ENCODE data around the gene ZBTB16. TPM values are rescaled to one million over a fixed set of nuclear protein-coding genes. Genes with fewer than 3 reads are reported as not detected.
"Not testable (repeated sequence)": the region's sequence is repeated elsewhere in the genome, so short reads cannot be mapped to it uniquely, and the experiment has no call there.

The ZBTB16 gene
- total RNA-seq, 1 donor from 2014 or later, result 11.9 TPM

DNA sequence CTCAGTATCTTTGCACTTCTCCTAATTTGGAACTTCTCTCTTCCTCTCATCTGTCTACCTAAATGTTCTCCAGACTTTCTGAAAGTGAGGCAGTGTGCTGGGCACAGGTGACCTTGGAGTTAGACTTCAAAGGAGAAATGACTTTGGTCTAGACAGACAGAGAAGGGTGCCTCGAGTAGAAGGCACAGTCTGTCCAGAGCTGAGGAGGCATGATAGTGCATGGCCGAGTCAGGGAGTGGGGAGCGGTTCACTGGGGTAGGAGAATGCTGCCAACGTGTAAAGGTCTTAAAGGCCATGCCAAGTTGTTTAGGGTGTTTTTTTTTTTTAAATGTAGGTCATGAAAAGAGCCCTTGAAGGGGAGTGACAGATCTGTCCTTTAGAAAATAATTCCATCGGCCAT, 17.3 kb upstream of the ZBTB16 start:
- Mint-ChIP-seq H3K27ac (no peak overlapping the region), H3K9me3 (no peaks in the 10 kb centered on the region), H3K27me3 (peaks cover 50% of the 10 kb centered on the region), H3K4me1 (ENCODE audit: unreplicated experiment) (peaks cover 19% of the 10 kb centered on the region), H3K36me3 (no peaks in the 10 kb centered on the region), H3K4me3 (no peak overlapping the region)
- DNase-seq (ENCODE audit: extremely low spot score, unreplicated experiment), result no peak
- TF ChIP-seq, protein P1, sequence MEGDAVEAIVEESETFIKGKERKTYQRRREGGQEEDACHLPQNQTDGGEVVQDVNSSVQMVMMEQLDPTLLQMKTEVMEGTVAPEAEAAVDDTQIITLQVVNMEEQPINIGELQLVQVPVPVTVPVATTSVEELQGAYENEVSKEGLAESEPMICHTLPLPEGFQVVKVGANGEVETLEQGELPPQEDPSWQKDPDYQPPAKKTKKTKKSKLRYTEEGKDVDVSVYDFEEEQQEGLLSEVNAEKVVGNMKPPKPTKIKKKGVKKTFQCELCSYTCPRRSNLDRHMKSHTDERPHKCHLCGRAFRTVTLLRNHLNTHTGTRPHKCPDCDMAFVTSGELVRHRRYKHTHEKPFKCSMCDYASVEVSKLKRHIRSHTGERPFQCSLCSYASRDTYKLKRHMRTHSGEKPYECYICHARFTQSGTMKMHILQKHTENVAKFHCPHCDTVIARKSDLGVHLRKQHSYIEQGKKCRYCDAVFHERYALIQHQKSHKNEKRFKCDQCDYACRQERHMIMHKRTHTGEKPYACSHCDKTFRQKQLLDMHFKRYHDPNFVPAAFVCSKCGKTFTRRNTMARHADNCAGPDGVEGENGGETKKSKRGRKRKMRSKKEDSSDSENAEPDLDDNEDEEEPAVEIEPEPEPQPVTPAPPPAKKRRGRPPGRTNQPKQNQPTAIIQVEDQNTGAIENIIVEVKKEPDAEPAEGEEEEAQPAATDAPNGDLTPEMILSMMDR (conservative IDR thresholded peaks at IDR 0.05), result no peak

GRCh38 chr11:114044042-114044871, 15.3 kb upstream of the ZBTB16 start:
- H3K4me1 Mint-ChIP-seq (ENCODE audit: unreplicated experiment), result peaks cover 23% of the 10 kb centered on the region
- H3K9me3 Mint-ChIP-seq, result no peaks in the 10 kb centered on the region
- H3K36me3 Mint-ChIP-seq, result no peaks in the 10 kb centered on the region
- H3K27me3 Mint-ChIP-seq, result peaks cover 47% of the 10 kb centered on the region
- H3K27ac Mint-ChIP-seq, result no peak overlapping the region
- TF ChIP-seq, protein P1 (conservative IDR thresholded peaks at IDR 0.05), result no peak
- H3K4me3 Mint-ChIP-seq, result no peak overlapping the region
- no peak for DNase-seq (ENCODE audit: extremely low spot score, unreplicated experiment)

DNA sequence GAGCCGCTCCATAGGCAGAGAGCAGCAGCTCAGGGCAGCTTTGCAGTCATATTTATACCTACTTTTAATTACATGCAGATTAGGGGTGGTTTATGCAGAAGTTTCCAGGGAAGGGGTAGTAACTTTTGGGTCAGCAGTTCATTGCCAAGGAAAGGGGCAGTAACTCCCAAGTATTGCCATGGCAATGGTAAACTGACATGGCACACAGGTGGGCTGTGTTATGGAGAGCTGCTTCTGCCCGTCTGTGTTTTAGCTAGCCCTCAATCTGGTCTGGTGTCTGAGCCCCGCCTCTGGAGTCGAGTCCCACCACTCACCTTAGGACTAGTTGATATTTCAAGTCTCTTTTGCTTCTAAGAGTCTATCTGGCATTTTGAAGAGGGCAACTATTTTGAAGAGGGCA, 12.2 kb upstream of the ZBTB16 start:
- Mint-ChIP-seq H3K4me3 (no peak overlapping the region), H3K4me1 (ENCODE audit: unreplicated experiment) (peaks cover 11% of the 10 kb centered on the region), H3K36me3 (no peaks in the 10 kb centered on the region), H3K9me3 (no peaks in the 10 kb centered on the region), H3K27me3 (peaks cover 50% of the 10 kb centered on the region), H3K27ac (no peak overlapping the region)
- DNase-seq (ENCODE audit: extremely low spot score, unreplicated experiment), result no peak
- TF ChIP-seq, protein P1 (conservative IDR thresholded peaks at IDR 0.05), result no peak

- Mint-ChIP-seq H3K4me1 (ENCODE audit: unreplicated experiment) (peaks cover 10% of the 10 kb centered on the region), H3K9me3 (no peaks in the 10 kb centered on the region), H3K36me3 (no peaks in the 10 kb centered on the region), H3K27ac (no peak overlapping the region), H3K4me3 (no peak overlapping the region), H3K27me3 (peaks cover 53% of the 10 kb centered on the region)
- TF ChIP-seq, protein P1 (conservative IDR thresholded peaks at IDR 0.05), result no peak
- no peak for DNase-seq (ENCODE audit: extremely low spot score, unreplicated experiment)
Measured at GRCh38 chr11:114049050-114049449, 10.5 kb upstream of the ZBTB16 start.

DNA sequence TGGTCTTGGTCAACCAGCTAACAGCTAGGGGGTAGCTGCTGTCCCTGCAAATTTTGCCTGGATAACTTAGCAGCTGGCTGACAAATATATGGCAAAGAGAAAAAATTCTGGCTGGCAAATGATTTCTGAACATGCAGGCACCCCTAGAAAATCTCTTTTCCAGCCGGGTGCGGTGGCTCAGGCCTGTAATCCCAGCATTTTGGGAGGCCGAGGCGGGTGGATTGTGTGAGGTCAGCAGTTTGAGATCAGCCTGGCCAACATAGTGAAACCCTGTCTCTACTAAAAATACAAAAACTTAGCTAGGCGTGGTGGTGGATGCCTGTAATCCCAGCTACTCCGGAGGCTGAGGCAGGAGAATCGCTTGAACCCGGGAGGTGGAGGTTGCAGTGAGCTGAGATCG, 9.7 kb upstream of the ZBTB16 start:
- not testable (repeated sequence) for H3K4me3 Mint-ChIP-seq; H3K4me1 Mint-ChIP-seq (ENCODE audit: unreplicated experiment); H3K27ac Mint-ChIP-seq; H3K9me3 Mint-ChIP-seq; H3K36me3 Mint-ChIP-seq; DNase-seq (ENCODE audit: extremely low spot score, unreplicated experiment)
- peaks cover 50% of the 10 kb centered on the region for H3K27me3 Mint-ChIP-seq

DNA sequence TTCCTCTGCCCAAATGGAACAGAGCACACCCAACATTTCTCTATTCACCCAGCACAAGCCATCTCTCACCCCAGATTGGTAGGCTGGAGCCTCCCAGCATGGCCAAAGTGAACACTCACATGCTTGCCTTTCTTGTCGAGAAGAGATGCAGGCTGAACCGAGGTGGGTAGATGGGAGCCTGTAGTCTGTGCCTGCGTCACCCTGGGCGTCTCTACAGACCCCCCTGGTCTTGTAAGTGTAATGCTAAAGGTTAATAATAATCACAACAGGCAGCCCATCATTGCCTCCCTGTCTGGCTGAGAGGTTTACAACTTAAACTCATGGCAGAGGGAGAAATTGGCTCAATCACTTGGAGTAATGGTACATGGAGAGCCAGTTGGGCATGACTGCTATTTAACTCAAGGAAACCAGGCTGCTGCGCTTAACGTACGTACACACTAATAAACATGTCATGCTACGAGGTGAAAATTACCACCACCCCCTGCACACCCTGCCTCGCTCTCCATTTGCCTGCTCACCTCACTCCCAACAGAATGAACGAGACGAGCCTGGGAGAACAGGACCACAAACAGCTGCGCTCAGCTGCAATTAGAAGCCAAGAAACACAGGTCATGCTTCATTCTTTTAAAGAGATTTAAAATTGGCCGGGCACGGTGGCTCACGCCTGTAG, 9.1 kb upstream of the ZBTB16 start:
- Mint-ChIP-seq H3K4me3 (no peak overlapping the region), H3K4me1 (ENCODE audit: unreplicated experiment) (peaks cover 9% of the 10 kb centered on the region), H3K36me3 (no peaks in the 10 kb centered on the region), H3K9me3 (no peaks in the 10 kb centered on the region), H3K27ac (no peak overlapping the region), H3K27me3 (peaks cover 49% of the 10 kb centered on the region)
- TF ChIP-seq, protein P1 (conservative IDR thresholded peaks at IDR 0.05), result no peak
- no peak for DNase-seq (ENCODE audit: extremely low spot score, unreplicated experiment)

All from type B pancreatic cell (in vitro differentiated cells).